ENCODE data around the gene IFI16.

The IFI16 gene

GRCh38 chr1:159088546-159089183, 79.0 kb downstream of the IFI16 start:
- no peak for TF ChIP-seq CTCF (IDR thresholded peaks at IDR 0.05)
- no peak overlapping the region for H3K4me3 Mint-ChIP-seq
- H3K27ac Mint-ChIP-seq: no peak overlapping the region
- peaks cover 8% of the 10 kb centered on the region for H3K27me3 Mint-ChIP-seq (ENCODE audit: low read depth, poor library complexity)
- no peaks in the 10 kb centered on the region for H3K9me3 Mint-ChIP-seq
- no peaks in the 10 kb centered on the region for H3K36me3 Mint-ChIP-seq (ENCODE audit: low read depth)
- peaks cover 26% of the 10 kb centered on the region for H3K4me1 Mint-ChIP-seq
- no peak for DNase-seq

- DNase-seq: no peak
- Mint-ChIP-seq H3K27me3 (ENCODE audit: low read depth, poor library complexity) (peaks cover 8% of the 10 kb centered on the region), H3K36me3 (ENCODE audit: low read depth) (no peaks in the 10 kb centered on the region), H3K4me3 (no peak overlapping the region), H3K27ac (no peak overlapping the region), H3K9me3 (no peaks in the 10 kb centered on the region), H3K4me1 (peaks cover 26% of the 10 kb centered on the region)
- peak; percentile 55 for TF ChIP-seq CTCF (IDR thresholded peaks at IDR 0.05)
These were observed 79.6 kb downstream of the IFI16 start for GRCh38 chr1:159089184-159089791.

GRCh38 chr1:159090286-159091179, 80.8 kb downstream of the IFI16 start:
- no peak overlapping the region for H3K4me3 Mint-ChIP-seq
- H3K27ac Mint-ChIP-seq: no peak overlapping the region
- peaks cover 26% of the 10 kb centered on the region for H3K4me1 Mint-ChIP-seq
- peaks cover 8% of the 10 kb centered on the region for H3K27me3 Mint-ChIP-seq (ENCODE audit: low read depth, poor library complexity)
- no peak for TF ChIP-seq CTCF (IDR thresholded peaks at IDR 0.05)
- DNase-seq: no peak
- H3K36me3 Mint-ChIP-seq (ENCODE audit: low read depth): no peaks in the 10 kb centered on the region
- no peaks in the 10 kb centered on the region for H3K9me3 Mint-ChIP-seq

- H3K9me3 Mint-ChIP-seq: no peaks in the 10 kb centered on the region
- no peak overlapping the region for H3K27ac Mint-ChIP-seq
- H3K36me3 Mint-ChIP-seq (ENCODE audit: low read depth): no peaks in the 10 kb centered on the region
- no peak for DNase-seq
- peaks cover 26% of the 10 kb centered on the region for H3K4me1 Mint-ChIP-seq
- H3K27me3 Mint-ChIP-seq (ENCODE audit: low read depth, poor library complexity): peaks cover 8% of the 10 kb centered on the region
- no peak for TF ChIP-seq CTCF (IDR thresholded peaks at IDR 0.05)
- no peak overlapping the region for H3K4me3 Mint-ChIP-seq
These were observed 81.5 kb downstream of the IFI16 start for GRCh38 chr1:159091180-159091560.

GRCh38 chr1:159091607-159092031, 81.9 kb downstream of the IFI16 start:
- H3K4me3 Mint-ChIP-seq: no peak overlapping the region
- no peak overlapping the region for H3K27ac Mint-ChIP-seq
- no peak for TF ChIP-seq CTCF (IDR thresholded peaks at IDR 0.05)
- H3K27me3 Mint-ChIP-seq (ENCODE audit: low read depth, poor library complexity): peaks cover 10% of the 10 kb centered on the region
- no peaks in the 10 kb centered on the region for H3K9me3 Mint-ChIP-seq
- no peak for DNase-seq
- H3K4me1 Mint-ChIP-seq: peaks cover 26% of the 10 kb centered on the region
- no peaks in the 10 kb centered on the region for H3K36me3 Mint-ChIP-seq (ENCODE audit: low read depth)

Measured in nephron progenitor cell (in vitro differentiated cells).